ENCODE data around the gene EXOC8. TPM values are rescaled to one million over a fixed set of nuclear protein-coding genes. Genes with fewer than 3 reads are reported as not detected.

Gene EXOC8
- total and polyA plus RNA-seq, 2 of the 13 experiments (the other 11 are each of a cell fraction or from before 2014, with no cell fraction given), result 2.1 to 7.9 TPM

DNA sequence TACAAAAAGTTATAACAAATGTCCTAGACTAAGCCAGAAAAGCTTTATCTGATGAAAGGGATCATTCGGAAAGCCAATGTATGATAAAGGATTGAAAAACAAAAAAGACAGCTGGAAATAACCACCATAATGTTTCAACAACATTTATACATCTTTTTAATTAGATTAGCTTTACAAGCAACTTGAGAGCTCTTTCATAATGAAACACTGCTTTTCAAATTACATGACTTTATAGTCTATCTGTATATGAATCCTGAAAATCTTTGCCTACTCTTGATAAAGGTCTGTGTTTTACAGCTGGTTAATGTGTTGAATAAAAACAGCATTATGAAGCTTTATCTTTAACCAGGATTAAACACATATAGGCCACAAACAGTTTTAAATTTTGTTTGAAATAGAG lies 26.0 kb upstream of the EXOC8 start:
- no peak overlapping the region for H3K27ac ChIP-seq (ENCODE audit: extremely low read length, insufficient read depth, low read length)
- no TSS peak for BruUV-seq (replicated peaks)
- ATAC-seq, result no peak
- no peaks in the 10 kb centered on the region for H3K79me2 ChIP-seq (ENCODE audit: insufficient read depth, low read length)
- TF ChIP-seq RFXAP (CRISPR knock-in tag; IDR thresholded peaks at IDR 0.05; ENCODE audit: borderline replicate concordance) (no peak), MEIS2 (CRISPR knock-in tag; IDR thresholded peaks at IDR 0.05) (no peak), TBX2 (CRISPR knock-in tag; IDR thresholded peaks at IDR 0.05; ENCODE audit: borderline replicate concordance) (no peak), GATAD2A (CRISPR knock-in tag; IDR thresholded peaks at IDR 0.05) (no peak), ZNF543 (CRISPR knock-in tag; IDR thresholded peaks at IDR 0.05) (no peak), ZNF547 (CRISPR knock-in tag; IDR thresholded peaks at IDR 0.05) (no peak), FOSL1 (CRISPR knock-in tag; IDR thresholded peaks at IDR 0.05; ENCODE audit: borderline replicate concordance) (no peak), ZBTB38 (CRISPR knock-in tag; IDR thresholded peaks at IDR 0.05) (no peak), BRD4 (CRISPR knock-in tag; IDR thresholded peaks at IDR 0.05) (no peak)
- TF ChIP-seq, protein P1, sequence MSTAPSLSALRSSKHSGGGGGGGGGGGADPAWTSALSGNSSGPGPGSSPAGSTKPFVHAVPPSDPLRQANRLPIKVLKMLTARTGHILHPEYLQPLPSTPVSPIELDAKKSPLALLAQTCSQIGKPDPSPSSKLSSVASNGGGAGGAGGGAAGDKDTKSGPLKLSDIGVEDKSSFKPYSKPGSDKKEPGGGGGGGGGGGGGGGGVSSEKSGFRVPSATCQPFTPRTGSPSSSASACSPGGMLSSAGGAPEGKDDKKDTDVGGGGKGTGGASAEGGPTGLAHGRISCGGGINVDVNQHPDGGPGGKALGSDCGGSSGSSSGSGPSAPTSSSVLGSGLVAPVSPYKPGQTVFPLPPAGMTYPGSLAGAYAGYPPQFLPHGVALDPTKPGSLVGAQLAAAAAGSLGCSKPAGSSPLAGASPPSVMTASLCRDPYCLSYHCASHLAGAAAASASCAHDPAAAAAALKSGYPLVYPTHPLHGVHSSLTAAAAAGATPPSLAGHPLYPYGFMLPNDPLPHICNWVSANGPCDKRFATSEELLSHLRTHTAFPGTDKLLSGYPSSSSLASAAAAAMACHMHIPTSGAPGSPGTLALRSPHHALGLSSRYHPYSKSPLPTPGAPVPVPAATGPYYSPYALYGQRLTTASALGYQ (CRISPR knock-in tag; IDR thresholded peaks at IDR 0.05), result no peak
- no peak for FAIRE-seq
- no peaks in the 10 kb centered on the region for H3K27me3 ChIP-seq (ENCODE audit: control insufficient read depth in 1 of 2, insufficient read depth in 2 of 2, low read length in 2 of 2)
- no peak overlapping the region for H3K4me2 ChIP-seq (ENCODE audit: low read depth, low read length)
- in situ Hi-C loops (cut with HindIII; ENCODE audit: extremely low pct_ligation_motif_present, low pct_unique_long_range_greater_than_20kb), result no loop called here
- POLR2A ChIA-PET, result no interaction called here
- peaks cover 2 to 49% of the 10 kb centered on the region in 2 experiments for H3K36me3 ChIP-seq (replicated peaks in 1 of 2; ENCODE audit: control insufficient read depth in 1 of 2, insufficient read depth in 2 of 2, low read length in 2 of 2)
- no peak overlapping the region for H3K9ac ChIP-seq (ENCODE audit: insufficient read depth, low read depth, low read length)
- H3K4me1 ChIP-seq (ENCODE audit: insufficient read depth, low read length), result no peaks in the 10 kb centered on the region
- CTCF ChIA-PET (ENCODE audit: low intra/inter-chr PET ratio, low total read pairs), result no interaction called here
- no peak overlapping the region for H2AFZ ChIP-seq (ENCODE audit: low read length)
- no peaks in the 10 kb centered on the region for H4K20me1 ChIP-seq (ENCODE audit: insufficient read depth, low read length)
- no peak overlapping the region for H3K4me3 ChIP-seq (replicated peaks in 1 of 3; ENCODE audit: insufficient read depth in 1 of 3, low read depth in 2 of 3, low read length in 3 of 3)
- 100% methylated on average over 1 of the region's 1 CpG for WGBS (ENCODE audit: low lambda C conversion rate)
- H3K9me3 ChIP-seq (ENCODE audit: low read length), result no peaks in the 10 kb centered on the region
- intact Hi-C loops (cut with micrococcal nuclease; ENCODE audit: unreplicated experiment), result no loop called here
- DNase-seq (ENCODE audit: low spot score), result no peak

All from HepG2 (cell line).